Endothelial cell of umbilical vein (primary cell): ENCODE measurements around the gene REEP1.
"Not testable (repeated sequence)": the region's sequence is repeated elsewhere in the genome, so short reads cannot be mapped to it uniquely, and the experiment has no call there.

Experiments used
- CTCF ChIP-seq, 2 donors: IDR thresholded peaks; 1 replicate in 1 of 2; 2 replicates in 1 of 2; pipeline ENCODE4 v1.5.1; 2011; ENCODE audit warnings: low read length in 2 of 2, mild to moderate bottlenecking in 2 of 2, moderate library complexity in 2 of 2, control low read depth in 1 of 2, inconsistent platforms in 1 of 2, low read depth in 1 of 2; ENCODE audit not compliant: insufficient read depth in 1 of 2; ENCODE audit errors: extremely low read depth in 1 of 2
- POLR2A ChIP-seq: IDR thresholded peaks from 2 replicates; pipeline ENCODE4 v1.6.1; 2012; ENCODE audit warnings: low read depth, mild to moderate bottlenecking, control low read depth, low read length
- POLR2AphosphoS5 ChIP-seq: IDR thresholded peaks from 2 replicates; pipeline ENCODE4 v1.6.1; 2012; ENCODE audit warnings: low read depth, mild to moderate bottlenecking, control low read depth, low read length, moderate library complexity; ENCODE audit not compliant: insufficient read depth

GRCh38 chr2:86345783-86346370 lies 8.5 kb upstream of the REEP1 start:
- TF ChIP-seq POLR2A; CTCF (IDR thresholded peaks at IDR 0.05; ENCODE audit: extremely low read depth in 1 of 2, insufficient read depth in 1 of 2, low read depth in 1 of 2, low read length in 2 of 2); POLR2AphosphoS5: not testable (repeated sequence)
